Panc1 (cell line): Measurements from ENCODE around the gene SYT1. TPM values are rescaled to one million over a fixed set of nuclear protein-coding genes. Genes with fewer than 3 reads are reported as not detected.

ENCODE experiments used
- ATAC-seq: fragments of 200-7000 bp; cut with Tn5 transposase; 2 replicates; pipeline ENCODE4 v1.9.1; 2020; ENCODE audit warnings: mild to moderate bottlenecking, moderate library complexity
- BruUV-seq: library from RNA; stranded (reverse); fragments of 400-500 nt; replicated peaks from 2 replicates; lab custom pipeline; 2021; lab: Mats Ljungman, UMichigan
- CTCF ChIA-PET: fragments of 300-600 bp; sonication (Branson Sonifier 250); formaldehyde crosslinking; loops from one replicate; lab custom pipeline; 2022; ENCODE audit warnings: antibody characterized with exemption; lab: Charles Lee
- POLR2A ChIA-PET: fragments of 300-600 bp; sonication (Branson Sonifier 250); formaldehyde crosslinking; loops from one replicate; lab custom pipeline; 2022; ENCODE audit warnings: antibody characterized with exemption; lab: Charles Lee
- DNase-seq: peaks from one replicate; pipeline ENCODE4 v3.0.0-alpha.2; 2010; ENCODE audit warnings: low read depth, low spot score
- H3K27ac ChIP-seq: 2 replicates; pipeline ENCODE4 v1.5.1; 2011; ENCODE audit warnings: mild to moderate bottlenecking, low read length, inconsistent platforms
- H3K27me3 ChIP-seq: fragments of 200-500 bp; sonication (Bioruptor generic); 2 replicates; pipeline ENCODE4 v1.6.0; 2014; ENCODE audit warnings: low read length, inconsistent platforms; ENCODE audit not compliant: control insufficient read depth, insufficient read depth
- H3K36me3 ChIP-seq: fragments of 200-500 bp; sonication (Bioruptor generic); 2 replicates; pipeline ENCODE4 v1.5.1; 2014; ENCODE audit warnings: inconsistent platforms, mild to moderate bottlenecking, low read length, moderate library complexity; ENCODE audit not compliant: control insufficient read depth, insufficient read depth
- H3K4me1 ChIP-seq: 2 replicates; pipeline ENCODE4 v1.5.1; 2011; ENCODE audit warnings: inconsistent platforms, mild to moderate bottlenecking, low read length, moderate library complexity; ENCODE audit not compliant: control insufficient read depth, insufficient read depth
- H3K4me3 ChIP-seq, 2 experiments: 2 replicates each; pipeline ENCODE4 v1.5.1; 2011 to 2012; ENCODE audit warnings: low read depth in 2 of 2, low read length in 2 of 2, mild to moderate bottlenecking in 2 of 2, inconsistent platforms in 1 of 2, moderate library complexity in 1 of 2
- H3K9me3 ChIP-seq: fragments of 200-500 bp; sonication (Bioruptor generic); 2 replicates; pipeline ENCODE4 v1.5.1; 2014; ENCODE audit warnings: low read depth, mild to moderate bottlenecking, inconsistent platforms, low read length, moderate library complexity; ENCODE audit not compliant: control insufficient read depth, insufficient read depth
- POLR2AphosphoS5 ChIP-seq: IDR thresholded peaks from 2 replicates; pipeline ENCODE4 v1.6.1; 2012; ENCODE audit warnings: mild to moderate bottlenecking, low read depth, low read length, moderate library complexity
- SIN3A ChIP-seq: IDR thresholded peaks from 2 replicates; pipeline ENCODE4 v1.6.1; 2012; ENCODE audit warnings: low read depth, mild to moderate bottlenecking, low read length, moderate library complexity, borderline replicate concordance; ENCODE audit not compliant: insufficient read depth
- TCF7L2 ChIP-seq: IDR thresholded peaks from 2 replicates; pipeline ENCODE4 v1.6.1; 2011; ENCODE audit warnings: mild to moderate bottlenecking, low read depth, low read length, inconsistent platforms
- in situ Hi-C: cut with HindIII; loops from 2 replicates; pipeline ENCODE4 v1.10.0; 2016; ENCODE audit warnings: low sequenced_read_pairs, low pct_unique_long_range_greater_than_20kb
- intact Hi-C: fragments of 100-400 bp; cut with micrococcal nuclease; formaldehyde crosslinking; loops from one replicate; pipeline ENCODE4 v1.10.0; 2022; ENCODE audit not compliant: unreplicated experiment
- total RNA-seq: library from RNA; stranded (reverse); gene quantifications from one replicate; pipeline ENCODE4 v1.2.1, GENCODE V29; 2021; ENCODE audit not compliant: unreplicated experiment
- TF ChIP-seq, protein P1 (sequence below): fragments of 450-650 bp; IDR thresholded peaks from 2 replicates; pipeline ENCODE4 v1.5.1; 2017; ENCODE audit warnings: mild to moderate bottlenecking
- TF ChIP-seq, protein P2 (sequence below), 2 experiments: IDR thresholded peaks; 2 replicates each; pipeline ENCODE4 v1.6.1; 2011 to 2012; ENCODE audit warnings: low read depth in 2 of 2, control low read depth in 1 of 2, low read length in 1 of 2, mild to moderate bottlenecking in 1 of 2, moderate library complexity in 1 of 2; ENCODE audit not compliant: insufficient read depth in 1 of 2

SYT1 gene
- total RNA-seq, 1 experiment from 2014 or later, result 3.0 TPM

DNA sequence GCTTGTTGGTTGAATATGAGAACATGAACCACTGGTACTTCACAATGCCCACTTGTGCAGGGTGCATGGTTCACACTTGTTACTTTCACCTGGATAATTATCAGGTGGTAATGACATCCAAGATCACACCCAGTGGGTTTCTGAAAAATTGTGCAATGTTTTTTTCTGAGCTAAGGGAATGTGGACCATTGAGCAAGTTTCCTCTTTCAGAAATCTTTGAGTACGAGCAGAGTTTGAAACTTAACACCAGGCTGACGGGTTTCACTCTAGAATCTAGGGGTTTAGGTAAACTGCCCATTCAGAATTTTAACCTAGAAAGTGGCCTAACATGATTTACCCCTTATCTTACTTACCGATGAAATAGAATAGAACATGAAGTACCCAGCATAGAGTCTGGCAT is 436.6 kb downstream of the SYT1 start:
- no peak for DNase-seq
- no peaks in the 10 kb centered on the region for H3K36me3 ChIP-seq
- H3K27ac ChIP-seq, result no peak overlapping the region
- H3K9me3 ChIP-seq, result no peaks in the 10 kb centered on the region
- intact Hi-C loops, result no loop called here
- POLR2A ChIA-PET, result no interaction called here
- TF ChIP-seq SIN3A, result no peak
- TF ChIP-seq, protein P1, sequence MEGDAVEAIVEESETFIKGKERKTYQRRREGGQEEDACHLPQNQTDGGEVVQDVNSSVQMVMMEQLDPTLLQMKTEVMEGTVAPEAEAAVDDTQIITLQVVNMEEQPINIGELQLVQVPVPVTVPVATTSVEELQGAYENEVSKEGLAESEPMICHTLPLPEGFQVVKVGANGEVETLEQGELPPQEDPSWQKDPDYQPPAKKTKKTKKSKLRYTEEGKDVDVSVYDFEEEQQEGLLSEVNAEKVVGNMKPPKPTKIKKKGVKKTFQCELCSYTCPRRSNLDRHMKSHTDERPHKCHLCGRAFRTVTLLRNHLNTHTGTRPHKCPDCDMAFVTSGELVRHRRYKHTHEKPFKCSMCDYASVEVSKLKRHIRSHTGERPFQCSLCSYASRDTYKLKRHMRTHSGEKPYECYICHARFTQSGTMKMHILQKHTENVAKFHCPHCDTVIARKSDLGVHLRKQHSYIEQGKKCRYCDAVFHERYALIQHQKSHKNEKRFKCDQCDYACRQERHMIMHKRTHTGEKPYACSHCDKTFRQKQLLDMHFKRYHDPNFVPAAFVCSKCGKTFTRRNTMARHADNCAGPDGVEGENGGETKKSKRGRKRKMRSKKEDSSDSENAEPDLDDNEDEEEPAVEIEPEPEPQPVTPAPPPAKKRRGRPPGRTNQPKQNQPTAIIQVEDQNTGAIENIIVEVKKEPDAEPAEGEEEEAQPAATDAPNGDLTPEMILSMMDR, result no peak
- in situ Hi-C loops, result no loop called here
- CTCF ChIA-PET, result no interaction called here
- no peaks in the 10 kb centered on the region for H3K4me1 ChIP-seq
- BruUV-seq, result no TSS peak
- H3K27me3 ChIP-seq, result no peaks in the 10 kb centered on the region
- no peak overlapping the region for H3K4me3 ChIP-seq
- no peak for ATAC-seq

DNA sequence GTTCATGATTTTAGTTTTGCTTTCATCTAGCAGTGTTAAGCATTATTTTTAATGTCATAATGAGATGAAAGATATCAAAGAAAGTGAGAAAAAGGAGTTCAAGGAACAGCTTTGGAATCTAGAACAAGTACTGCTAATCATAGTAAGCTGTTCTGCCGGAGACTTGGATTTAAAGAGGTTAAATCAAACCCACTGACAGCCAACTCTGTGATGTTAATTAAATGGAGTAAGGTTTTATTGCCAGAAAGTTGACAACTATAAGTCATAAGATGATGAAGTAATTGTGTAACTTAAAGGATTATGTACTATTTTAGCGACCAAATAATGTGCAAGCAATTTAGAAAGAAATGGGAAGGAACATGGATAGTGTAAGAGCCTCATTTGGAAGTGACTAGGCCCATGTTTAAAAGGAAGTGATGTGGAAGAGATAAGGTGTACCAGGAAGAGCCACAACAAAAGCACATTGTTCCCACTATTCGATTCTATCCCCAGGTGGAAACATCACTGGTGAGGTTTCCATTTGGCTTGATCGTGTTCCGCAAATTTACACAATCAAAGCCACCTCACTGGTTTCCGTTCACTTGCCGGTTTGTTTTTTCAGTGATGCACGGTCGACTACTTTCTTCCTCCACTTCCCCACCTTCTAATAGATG is 437.7 kb downstream of the SYT1 start:
- H3K27ac ChIP-seq, result no peak overlapping the region
- BruUV-seq, result no TSS peak
- POLR2A ChIA-PET, result no interaction called here

More for the DNA sequence above, 437.7 kb downstream of the SYT1 start:
- ATAC-seq (no peak), DNase-seq (no peak)
- Histone ChIP-seq H3K4me3 (no peak overlapping the region), H3K9me3 (no peaks in the 10 kb centered on the region), H3K27me3 (no peaks in the 10 kb centered on the region), H3K4me1 (no peaks in the 10 kb centered on the region), H3K36me3 (no peaks in the 10 kb centered on the region)
- in situ Hi-C loops, result no loop called here
- CTCF ChIA-PET, result no interaction called here
- no peak for TF ChIP-seq POLR2AphosphoS5
- no peak for TF ChIP-seq TCF7L2
- no peak for TF ChIP-seq SIN3A
- TF ChIP-seq, protein P1, result no peak
- TF ChIP-seq, protein P2, sequence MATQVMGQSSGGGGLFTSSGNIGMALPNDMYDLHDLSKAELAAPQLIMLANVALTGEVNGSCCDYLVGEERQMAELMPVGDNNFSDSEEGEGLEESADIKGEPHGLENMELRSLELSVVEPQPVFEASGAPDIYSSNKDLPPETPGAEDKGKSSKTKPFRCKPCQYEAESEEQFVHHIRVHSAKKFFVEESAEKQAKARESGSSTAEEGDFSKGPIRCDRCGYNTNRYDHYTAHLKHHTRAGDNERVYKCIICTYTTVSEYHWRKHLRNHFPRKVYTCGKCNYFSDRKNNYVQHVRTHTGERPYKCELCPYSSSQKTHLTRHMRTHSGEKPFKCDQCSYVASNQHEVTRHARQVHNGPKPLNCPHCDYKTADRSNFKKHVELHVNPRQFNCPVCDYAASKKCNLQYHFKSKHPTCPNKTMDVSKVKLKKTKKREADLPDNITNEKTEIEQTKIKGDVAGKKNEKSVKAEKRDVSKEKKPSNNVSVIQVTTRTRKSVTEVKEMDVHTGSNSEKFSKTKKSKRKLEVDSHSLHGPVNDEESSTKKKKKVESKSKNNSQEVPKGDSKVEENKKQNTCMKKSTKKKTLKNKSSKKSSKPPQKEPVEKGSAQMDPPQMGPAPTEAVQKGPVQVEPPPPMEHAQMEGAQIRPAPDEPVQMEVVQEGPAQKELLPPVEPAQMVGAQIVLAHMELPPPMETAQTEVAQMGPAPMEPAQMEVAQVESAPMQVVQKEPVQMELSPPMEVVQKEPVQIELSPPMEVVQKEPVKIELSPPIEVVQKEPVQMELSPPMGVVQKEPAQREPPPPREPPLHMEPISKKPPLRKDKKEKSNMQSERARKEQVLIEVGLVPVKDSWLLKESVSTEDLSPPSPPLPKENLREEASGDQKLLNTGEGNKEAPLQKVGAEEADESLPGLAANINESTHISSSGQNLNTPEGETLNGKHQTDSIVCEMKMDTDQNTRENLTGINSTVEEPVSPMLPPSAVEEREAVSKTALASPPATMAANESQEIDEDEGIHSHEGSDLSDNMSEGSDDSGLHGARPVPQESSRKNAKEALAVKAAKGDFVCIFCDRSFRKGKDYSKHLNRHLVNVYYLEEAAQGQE (IDR thresholded peaks at IDR 0.05; ENCODE audit: insufficient read depth in 1 of 2, low read depth in 2 of 2, low read length in 1 of 2), result no peak
- intact Hi-C loops, result no loop called here
